Gastroesophageal sphincter (tissue), 3 donors: ENCODE results near the gene CRYL1.

ENCODE experiments used
- CTCF ChIP-seq, 4 experiments: fragments of 200-600 bp in 2 of 4; fragments of 450-650 bp in 2 of 4; sonication (generic) in 1 of 4; IDR thresholded peaks; one replicate each; pipeline ENCODE4 v1.5.1; 2017 to 2019; ENCODE audit warnings: antibody characterized with exemption in 4 of 4, mild to moderate bottlenecking in 2 of 4, moderate library complexity in 2 of 4
- EP300 ChIP-seq: sonication (generic); formaldehyde crosslinking; IDR thresholded peaks from one replicate; pipeline ENCODE4 v1.6.1; 2017; ENCODE audit warnings: antibody characterized with exemption, mild to moderate bottlenecking
- POLR2A ChIP-seq, 2 donors: fragments of 450-650 bp; IDR thresholded peaks; one replicate each; pipeline ENCODE4 v1.6.1; 2017; ENCODE audit warnings: antibody characterized with exemption in 2 of 2, mild to moderate bottlenecking in 2 of 2, moderate library complexity in 1 of 2
- POLR2AphosphoS5 ChIP-seq: sonication (generic); formaldehyde crosslinking; IDR thresholded peaks from one replicate; pipeline ENCODE4 v1.6.1; 2017; ENCODE audit warnings: antibody characterized with exemption

DNA sequence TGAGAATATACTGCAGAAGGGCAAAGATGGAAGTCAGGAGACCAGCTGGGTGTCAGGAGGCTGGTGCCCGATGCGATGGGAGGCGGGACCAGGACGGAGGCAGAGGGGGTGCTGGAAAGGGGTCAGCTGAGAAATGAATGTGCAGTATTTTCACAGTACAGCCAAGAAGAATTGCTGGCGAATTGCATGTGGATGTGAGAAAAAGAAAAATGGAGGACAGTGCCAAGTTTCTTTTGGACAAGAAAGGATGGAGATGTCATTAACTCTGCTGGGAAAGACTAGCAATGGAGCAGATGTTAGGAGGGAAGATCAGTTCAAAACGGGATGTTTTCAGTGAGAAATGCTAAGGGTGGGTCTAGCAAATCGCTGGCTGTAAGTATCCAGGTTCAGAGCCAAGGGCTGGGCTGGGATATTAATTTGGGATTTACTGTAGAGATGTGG lies 7.0 kb downstream of the CRYL1 start:
- TF ChIP-seq CTCF (IDR thresholded peaks at IDR 0.05), result no peak
- no peak for TF ChIP-seq POLR2A (IDR thresholded peaks at IDR 0.05)
- TF ChIP-seq EP300, result no peak
- no peak for TF ChIP-seq POLR2AphosphoS5
